Adrenal gland (tissue), 12 donors: ENCODE results near the gene CIART. TPM values are rescaled to one million over a fixed set of nuclear protein-coding genes. Genes with fewer than 3 reads are reported as not detected.

Experiments
- DNase-seq, 7 donors: peaks; one replicate each; pipeline ENCODE4 v3.0.0-alpha.2; 2019 to 2020
- H3K27ac ChIP-seq, 5 donors: fragments of 200-600 bp; sonication (generic) in 4 of 5; 1 replicate in 3 of 5; 2 replicates in 2 of 5; pipeline versions ENCODE4 v1.5.1 to v1.8.0; 2016 to 2020; ENCODE audit warnings: mild to moderate bottlenecking in 1 of 5
- H3K27me3 ChIP-seq: fragments of 200-600 bp; 2 replicates; pipeline ENCODE4 v1.8.0; 2021
- H3K36me3 ChIP-seq, 2 donors: fragments of 200-600 bp; replicated peaks in 1 of 2; 1 replicate in 1 of 2; 2 replicates in 1 of 2; pipeline versions ENCODE4 v1.5.1 to v1.8.0; 2018 to 2022
- H3K4me1 ChIP-seq, 2 donors: fragments of 200-600 bp; replicated peaks in 1 of 2; 1 replicate in 1 of 2; 2 replicates in 1 of 2; pipeline versions ENCODE4 v1.5.1 to v1.8.0; 2018 to 2021
- H3K4me3 ChIP-seq, 4 donors: fragments of 200-600 bp; sonication (generic) in 3 of 4; one replicate each; pipeline ENCODE4 v1.5.1; 2016 to 2018
- H3K9me3 ChIP-seq, 3 donors: fragments of 200-600 bp; sonication (generic) in 1 of 3; replicated peaks in 1 of 3; 1 replicate in 2 of 3; 2 replicates in 1 of 3; pipeline versions ENCODE4 v1.5.1 to v1.8.0; 2016 to 2021
- POLR2A ChIP-seq, 2 donors: fragments of 450-650 bp; IDR thresholded peaks; one replicate each; pipeline ENCODE4 v1.6.1; 2017; ENCODE audit warnings: antibody characterized with exemption in 2 of 2, mild to moderate bottlenecking in 2 of 2, moderate library complexity in 1 of 2
- WGBS, 4 donors: extraction: QIAGEN DNeasy Blood & Tissue Kit in 2 of 4; methylation state at CpG; one replicate each; pipeline versions ENCODE4 v1.1.5 to v1.1.7; 2013 to 2017; 5-methylcytosine and 5-hydroxymethylcytosine counted together
- intact Hi-C, 2 donors: fragments of 100-400 bp; cut with DNase I; formaldehyde crosslinking; loops; one replicate each; pipeline versions ENCODE4 v1.14.1 to v1.15.0; 2022 to 2023
- polyA plus RNA-seq, 3 donors: library from polyadenylated mRNA; stranded (reverse); fragments of 200-250 nt in 2 of 3; fragments of 350-450 nt in 1 of 3; fragmentation: Illumina TruSeq in 1 of 3; extraction: RNeasy Lipid Tissue Mini Kit (QIAGEN cat#74804) in 1 of 3; gene quantifications; one replicate each; pipeline ENCODE4 v1.2.3, GENCODE V29; 2013 to 2014
- total RNA-seq, 9 donors: library from RNA; depleted of rRNA in 4 of 9; stranded (reverse); fragments of >200 nt in 4 of 9; fragments of 120-200 nt in 1 of 9; fragmentation: NEBNext Ultra II Directional in 1 of 9; extraction: Animal tissue kit (Norgen Biotek cat#: 25700) in 1 of 9; gene quantifications; one replicate each; pipeline versions ENCODE4 v1.1.0 to v1.2.4, GENCODE V29; 2013 to 2023
- TF ChIP-seq, protein P1 (sequence below), 6 experiments: fragments of 450-650 bp in 4 of 6; fragments of 200-600 bp in 2 of 6; sonication (generic) in 1 of 6; IDR thresholded peaks; 1 replicate in 5 of 6; 2 replicates in 1 of 6; pipeline versions ENCODE4 v1.5.1 to v1.8.0; 2016 to 2021; ENCODE audit warnings: antibody characterized with exemption in 6 of 6, mild to moderate bottlenecking in 2 of 6, moderate library complexity in 1 of 6
- donor health status: healthy with polysubstance abuse.
- donor health status: Bipolar disorder and iron deficiency.
- donor health status: DM: yes; HTN: yes; CAD: no.
- donor health status: DM: no; HTN: no; CAD: no.
- donor health status: DM: no; HTN: no; CAD: no.
- donor health status: DM: yes; HTN: yes; CAD: no.

The CIART gene
- total and polyA plus RNA-seq, 12 donors, result 4.4 to 24.6 (median 9.2) TPM

DNA sequence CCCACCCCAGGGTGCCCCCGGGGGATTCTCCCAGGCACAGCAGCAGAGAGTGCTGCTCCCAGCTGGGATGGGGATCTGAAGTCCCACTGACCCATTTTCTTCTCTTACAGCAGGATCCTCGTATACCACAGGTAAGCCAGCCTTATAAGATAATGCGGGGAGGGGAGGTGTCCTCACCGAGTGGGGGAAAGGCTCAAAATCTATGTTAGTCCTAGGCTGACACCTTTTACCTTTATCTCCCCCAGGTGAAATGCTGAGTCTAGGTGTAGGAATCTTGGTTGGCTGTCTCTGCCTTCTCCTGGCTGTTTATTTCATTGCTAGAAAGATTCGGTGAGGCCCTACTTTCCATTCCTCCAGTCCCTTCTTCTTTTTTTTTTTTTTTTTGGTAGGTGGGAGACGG lies 18.8 kb upstream of the CIART start:
- Histone ChIP-seq H3K27ac (no peak overlapping the region), H3K27me3 (no peaks in the 10 kb centered on the region), H3K9me3 (no peaks in the 10 kb centered on the region), H3K4me1 (peaks cover 17 to 25% of the 10 kb centered on the region in 2 donors), H3K36me3 (peaks cover 0 to 34% of the 10 kb centered on the region in 2 donors), H3K4me3 (no peak overlapping the region)
- WGBS, 4 donors, result 80 to 89% (median 85%) methylated on average over 6 of the region's 6 CpGs
- intact Hi-C loops, result no loop called here
- TF ChIP-seq, protein P1, sequence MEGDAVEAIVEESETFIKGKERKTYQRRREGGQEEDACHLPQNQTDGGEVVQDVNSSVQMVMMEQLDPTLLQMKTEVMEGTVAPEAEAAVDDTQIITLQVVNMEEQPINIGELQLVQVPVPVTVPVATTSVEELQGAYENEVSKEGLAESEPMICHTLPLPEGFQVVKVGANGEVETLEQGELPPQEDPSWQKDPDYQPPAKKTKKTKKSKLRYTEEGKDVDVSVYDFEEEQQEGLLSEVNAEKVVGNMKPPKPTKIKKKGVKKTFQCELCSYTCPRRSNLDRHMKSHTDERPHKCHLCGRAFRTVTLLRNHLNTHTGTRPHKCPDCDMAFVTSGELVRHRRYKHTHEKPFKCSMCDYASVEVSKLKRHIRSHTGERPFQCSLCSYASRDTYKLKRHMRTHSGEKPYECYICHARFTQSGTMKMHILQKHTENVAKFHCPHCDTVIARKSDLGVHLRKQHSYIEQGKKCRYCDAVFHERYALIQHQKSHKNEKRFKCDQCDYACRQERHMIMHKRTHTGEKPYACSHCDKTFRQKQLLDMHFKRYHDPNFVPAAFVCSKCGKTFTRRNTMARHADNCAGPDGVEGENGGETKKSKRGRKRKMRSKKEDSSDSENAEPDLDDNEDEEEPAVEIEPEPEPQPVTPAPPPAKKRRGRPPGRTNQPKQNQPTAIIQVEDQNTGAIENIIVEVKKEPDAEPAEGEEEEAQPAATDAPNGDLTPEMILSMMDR (IDR thresholded peaks at IDR 0.05), result no peak
- no peak for TF ChIP-seq POLR2A (IDR thresholded peaks at IDR 0.05)
- DNase-seq, result no peak

DNA sequence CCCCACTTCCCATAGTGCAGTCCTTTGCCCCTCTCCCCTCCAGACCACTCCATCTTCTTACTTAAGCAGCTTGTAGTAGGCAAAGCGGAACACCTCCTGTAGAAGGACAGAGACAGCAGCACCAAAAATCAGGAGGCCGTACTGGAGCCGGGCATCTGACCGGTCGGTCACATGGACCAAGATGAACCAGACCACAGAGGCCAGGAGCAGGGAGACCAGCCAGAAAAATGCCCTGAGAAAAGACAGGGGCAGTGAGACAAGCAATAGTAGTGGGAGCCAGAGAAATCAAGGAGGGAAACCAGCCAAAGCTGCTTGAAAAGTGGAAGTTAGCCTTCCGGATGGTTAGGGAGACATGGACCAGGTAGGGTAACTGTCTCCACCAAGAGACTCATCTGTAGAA lies 14.5 kb upstream of the CIART start:
- peak overlapping the region in 3 of 4 donors; percentile 76 to 97 (median 92) for H3K4me3 ChIP-seq
- 10 to 21% (median 14%) methylated on average over 5 to 6 of the region's 6 CpGs for WGBS, 4 donors
- DNase-seq, result peak in 3 of 7 donors; percentile 29 to 47 (median 31)
- peaks cover 0 to 34% of the 10 kb centered on the region in 2 donors for H3K36me3 ChIP-seq
- H3K27me3 ChIP-seq, result no peaks in the 10 kb centered on the region
- peak overlapping the region in 4 of 5 donors; percentile 93 to 98 (median 96) for H3K27ac ChIP-seq
- intact Hi-C loops, result no loop called here
- H3K4me1 ChIP-seq, result peaks cover 16 to 18% of the 10 kb centered on the region in 2 donors
- H3K9me3 ChIP-seq, result no peaks in the 10 kb centered on the region
- TF ChIP-seq POLR2A (IDR thresholded peaks at IDR 0.05), result no peak
- TF ChIP-seq, protein P1 (IDR thresholded peaks at IDR 0.05), result no peak

DNA sequence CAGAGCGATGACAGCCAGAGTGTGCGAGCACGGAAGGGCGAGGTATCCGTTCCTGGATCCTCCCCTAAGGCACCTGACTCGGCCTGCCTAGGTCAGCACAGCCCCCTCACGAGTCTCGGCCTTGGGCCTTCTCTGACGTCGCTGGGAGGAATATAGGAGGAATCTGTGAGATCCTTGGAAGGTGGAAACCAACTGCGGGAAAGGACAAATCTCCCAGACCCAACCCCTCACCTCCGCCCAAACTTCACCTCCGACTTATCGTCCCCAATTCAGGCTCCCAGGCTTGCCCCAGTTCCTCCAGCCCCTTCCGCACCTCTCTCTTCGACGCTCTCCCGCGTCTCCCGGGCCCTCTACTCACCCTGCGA lies 14.0 kb upstream of the CIART start:
- H3K4me1 ChIP-seq, result peaks cover 16 to 18% of the 10 kb centered on the region in 2 donors
- 0 to 1% (median 0%) methylated on average over 20 to 21 of the region's 21 CpGs for WGBS, 4 donors
- H3K36me3 ChIP-seq, result peaks cover 0 to 34% of the 10 kb centered on the region in 2 donors
- DNase-seq, result peak; percentile 69 to 86 (median 81)
- peak overlapping the region; percentile 92 to 98 (median 95) for H3K27ac ChIP-seq
- no peaks in the 10 kb centered on the region for H3K27me3 ChIP-seq
- H3K9me3 ChIP-seq, result no peaks in the 10 kb centered on the region
- H3K4me3 ChIP-seq, result peak overlapping the region; percentile 76 to 97 (median 94)
- TF ChIP-seq, protein P1 (IDR thresholded peaks at IDR 0.05), result no peak
- TF ChIP-seq POLR2A (IDR thresholded peaks at IDR 0.05), result peak in 1 of 2 donors; percentile 41
- intact Hi-C loops, result no loop called here

DNA sequence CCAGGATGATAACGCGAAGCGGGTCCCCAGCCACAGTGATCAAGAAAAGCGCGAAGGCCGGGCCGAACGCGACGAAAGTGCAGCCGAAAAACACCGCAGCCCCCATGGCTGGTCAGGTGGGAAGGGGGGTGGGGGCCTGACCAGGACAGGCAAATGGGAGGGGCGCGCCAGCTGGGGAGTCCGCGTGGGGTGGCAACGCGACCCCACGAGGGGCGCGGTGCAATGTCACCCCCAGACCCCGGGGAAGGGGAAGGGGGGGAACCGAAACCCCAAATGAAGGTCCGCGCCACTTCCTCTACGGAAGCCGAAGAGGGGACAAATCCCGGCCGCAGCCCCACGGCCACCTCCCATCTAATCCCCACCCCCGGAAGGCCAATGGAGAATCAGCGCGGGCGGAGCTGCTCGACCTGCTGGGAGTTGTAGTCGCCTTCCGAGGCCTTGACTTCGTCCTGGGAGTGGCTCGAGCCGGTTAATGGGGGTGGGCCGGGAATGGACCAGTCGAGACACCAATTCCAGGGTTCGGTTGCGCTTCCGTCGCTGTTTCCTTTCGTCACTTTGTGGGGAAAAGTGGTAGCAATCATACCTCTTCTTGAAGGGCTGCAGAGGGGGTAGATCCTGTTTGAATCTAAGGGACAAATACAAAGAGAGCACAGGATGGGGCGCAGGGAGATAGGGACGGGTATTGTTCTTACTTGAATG lies 13.5 kb upstream of the CIART start, which contains the start of gene APH1A:
Gene APH1A (minus strand): TSS at position 312 of the 699 bp plus-strand sequence. CDS start 206 bp downstream, at position 106.
- Histone ChIP-seq H3K4me3 (peak within 1 kb of the TSS; percentile 76 to 97 (median 94)), H3K36me3 (peaks cover 0 to 34% of the 10 kb centered on the region in 2 donors), H3K27me3 (no peaks in the 10 kb centered on the region), H3K4me1 (peaks cover 16 to 18% of the 10 kb centered on the region in 2 donors), H3K9me3 (no peaks in the 10 kb centered on the region), H3K27ac (peak within 1 kb of the TSS; percentile 92 to 98 (median 95))
- intact Hi-C loops, result no loop called here
- peak; percentile 97 to 99 (median 98) for DNase-seq
- 0 to 1% (median 1%) methylated on average over 13 to 49 of the region's 49 CpGs for WGBS, 4 donors
- TF ChIP-seq, protein P1 (IDR thresholded peaks at IDR 0.05), result no peak
- TF ChIP-seq POLR2A (IDR thresholded peaks at IDR 0.05), result peak in 1 of 2 donors; percentile 79
